HG03045 (cell line): ENCODE measurements around the gene TGFB1.
"Not testable (repeated sequence)": the region's sequence is repeated elsewhere in the genome, so short reads cannot be mapped to it uniquely, and the experiment has no call there.

Experiments used
- ATAC-seq: cut with Tn5 transposase; IDR thresholded peaks from one replicate; pipeline ENCODE4 v1.9.1; 2021; ENCODE audit warnings: mild to moderate bottlenecking, moderate library complexity; ENCODE audit not compliant: unreplicated experiment

Gene TGFB1

DNA sequence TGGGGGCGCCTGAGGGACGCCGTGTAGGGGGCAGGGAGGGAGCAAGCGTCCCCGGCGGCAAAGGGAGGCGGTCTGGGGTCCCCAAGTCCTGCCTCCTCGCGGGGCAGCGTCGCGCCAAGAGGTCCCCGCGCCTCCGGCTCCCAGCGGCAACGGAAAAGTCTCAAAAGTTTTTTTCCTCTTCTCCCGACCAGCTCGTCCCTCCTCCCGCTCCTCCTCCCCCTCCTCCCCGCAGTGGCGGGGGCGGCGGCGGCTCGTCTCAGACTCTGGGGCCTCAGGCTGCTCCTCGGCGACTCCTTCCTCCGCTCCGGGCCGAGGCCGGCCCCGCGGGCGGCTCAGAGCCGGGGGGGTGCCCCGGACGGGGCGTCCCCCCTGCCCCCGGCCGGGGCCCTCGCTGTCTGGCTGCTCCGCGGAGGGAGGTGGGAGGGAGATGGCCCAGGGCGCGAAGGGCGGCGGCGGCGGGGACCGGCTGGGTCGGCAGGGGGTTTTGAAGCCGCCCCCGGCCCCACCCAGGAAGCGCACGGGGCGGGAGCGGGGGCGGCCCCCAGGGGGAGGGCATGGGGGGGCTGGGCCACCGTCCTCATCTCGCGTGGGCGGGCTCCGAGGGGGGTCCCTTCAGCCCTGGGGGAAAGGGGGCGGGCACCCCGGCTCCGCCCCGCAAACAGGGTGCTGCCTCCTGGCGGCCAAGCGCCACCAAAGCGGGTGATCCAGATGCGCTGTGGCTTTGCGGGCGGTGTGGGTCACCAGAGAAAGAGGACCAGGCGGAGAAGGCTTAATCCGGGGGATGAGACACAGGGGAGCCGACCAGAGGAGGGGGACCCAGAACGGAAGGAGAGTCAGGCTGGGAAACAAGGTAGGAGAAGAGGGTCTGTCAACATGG is at the start of gene TGFB1:
TGFB1 (minus strand) TSS at position 457 of the 877 bp plus-strand sequence. CDS start 878 bp downstream, outside the sequence.
- peak; percentile 43 for ATAC-seq

DNA sequence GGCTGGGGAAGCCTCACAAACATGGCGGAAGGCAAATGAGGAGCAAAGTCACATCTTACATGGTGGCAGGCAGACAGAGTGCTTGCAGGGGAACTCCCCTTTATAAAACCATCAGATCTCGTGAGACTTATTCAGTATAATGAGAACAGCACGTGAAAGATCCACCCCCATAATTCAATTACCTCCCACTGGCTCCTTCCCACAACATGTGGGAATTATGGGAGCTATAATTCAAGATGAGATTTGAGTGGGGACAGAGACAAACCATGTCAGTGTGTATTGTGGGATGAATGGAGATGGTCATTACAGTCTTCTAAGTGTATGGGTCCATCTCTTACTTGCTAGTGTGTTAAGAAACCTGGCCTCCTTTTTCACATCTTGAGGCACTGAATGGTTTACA is 48.3 kb upstream of the TGFB1 start:
- no peak for ATAC-seq

DNA sequence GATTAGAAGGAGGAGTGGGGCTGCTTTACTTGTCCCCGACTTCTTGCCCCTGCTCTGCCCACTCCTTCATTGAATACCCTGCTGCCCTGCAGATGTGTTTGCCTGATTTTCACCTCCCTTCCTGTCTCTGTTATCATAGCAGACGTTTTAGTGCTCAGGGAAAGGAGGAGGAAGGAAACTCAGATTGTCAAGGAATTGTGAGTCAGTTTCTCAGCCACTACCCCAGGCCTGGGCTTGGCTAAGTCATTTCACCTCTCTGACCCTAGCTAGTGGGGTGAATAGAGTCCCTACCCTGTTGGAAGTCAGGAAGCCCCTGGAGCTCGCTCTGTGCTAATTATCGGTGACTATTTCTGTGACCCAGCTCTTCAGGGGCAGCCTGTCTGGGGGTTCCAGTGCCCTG is 47.8 kb upstream of the TGFB1 start:
- no peak for ATAC-seq

DNA sequence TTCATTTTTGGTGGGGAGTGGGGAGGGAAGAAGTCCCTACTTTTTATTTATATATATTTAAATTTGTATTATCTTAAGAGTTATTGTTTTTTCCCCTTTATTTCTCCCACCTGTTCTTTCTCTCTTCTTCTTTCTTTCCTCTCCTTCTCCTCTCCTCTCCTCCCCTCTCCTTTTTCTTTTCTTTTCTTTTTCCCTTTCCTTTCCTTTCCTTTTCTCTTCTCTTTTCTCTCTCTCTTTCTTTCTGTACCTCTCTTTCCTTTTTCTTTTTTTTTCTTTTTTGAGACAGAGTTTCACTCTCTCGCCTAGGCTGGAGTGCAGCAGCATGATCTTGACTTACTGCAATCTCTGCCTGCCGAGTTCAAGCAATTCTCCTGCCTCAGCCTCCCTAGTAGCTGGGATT is 45.8 kb upstream of the TGFB1 start:
- no peak for ATAC-seq

DNA sequence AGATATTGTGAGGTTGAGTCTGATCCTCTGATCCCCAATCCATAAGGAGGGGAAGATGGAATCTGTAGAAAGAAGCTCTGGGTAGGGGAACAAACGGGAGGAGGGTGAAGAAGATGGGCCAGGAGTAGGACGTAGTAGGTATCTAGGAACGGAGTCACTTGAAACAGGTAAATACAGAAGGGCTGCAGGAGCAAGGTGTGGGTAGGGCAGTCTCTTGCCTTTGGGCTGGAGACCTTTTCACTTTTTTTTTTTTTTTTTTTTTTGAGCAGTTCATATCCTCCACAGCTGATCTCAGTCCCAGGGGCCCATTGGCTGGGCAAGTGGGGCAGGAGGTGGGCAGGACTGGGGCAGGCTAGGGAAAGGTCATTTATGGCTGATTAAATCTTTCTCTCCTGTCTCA is 45.4 kb upstream of the TGFB1 start:
- ATAC-seq, result no peak

DNA sequence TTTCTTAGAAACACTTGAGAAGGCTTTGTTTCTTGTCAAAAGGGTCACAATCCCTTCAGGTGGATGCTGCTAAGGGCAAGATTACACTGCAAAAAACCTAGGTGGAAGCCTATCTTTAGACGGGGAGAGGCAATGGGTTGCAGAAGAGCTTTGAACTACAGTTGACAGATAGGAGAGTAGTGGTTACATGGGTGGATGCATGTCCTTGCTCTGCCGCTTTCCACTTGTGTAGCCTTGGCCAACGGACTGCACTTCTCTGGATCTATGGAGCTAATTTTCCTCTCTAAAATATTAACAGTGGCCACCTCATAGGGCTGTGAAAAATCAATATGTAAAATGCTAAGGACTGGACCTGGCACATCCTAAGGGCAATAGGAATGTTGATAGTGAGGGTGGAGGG is 44.9 kb upstream of the TGFB1 start:
- ATAC-seq, result no peak

DNA sequence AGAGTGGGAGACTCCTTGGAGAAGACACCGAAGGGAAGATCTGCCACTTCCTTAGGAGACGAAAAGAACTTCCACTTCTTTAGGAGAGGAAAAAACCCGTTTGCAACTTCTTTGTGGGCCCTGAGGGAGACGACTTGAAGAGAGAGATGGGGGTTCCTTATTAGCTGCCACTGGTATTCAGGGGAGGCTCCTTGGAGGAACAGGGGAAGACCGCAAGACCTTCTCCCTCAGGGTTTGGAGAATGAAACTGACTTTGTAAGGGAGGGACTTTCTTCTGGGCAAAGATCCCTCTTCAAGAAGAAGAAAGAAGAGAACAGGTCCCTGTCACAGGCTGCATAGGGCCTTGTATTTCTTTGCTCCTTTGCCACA is 44.3 kb upstream of the TGFB1 start:
- ATAC-seq, result no peak

DNA sequence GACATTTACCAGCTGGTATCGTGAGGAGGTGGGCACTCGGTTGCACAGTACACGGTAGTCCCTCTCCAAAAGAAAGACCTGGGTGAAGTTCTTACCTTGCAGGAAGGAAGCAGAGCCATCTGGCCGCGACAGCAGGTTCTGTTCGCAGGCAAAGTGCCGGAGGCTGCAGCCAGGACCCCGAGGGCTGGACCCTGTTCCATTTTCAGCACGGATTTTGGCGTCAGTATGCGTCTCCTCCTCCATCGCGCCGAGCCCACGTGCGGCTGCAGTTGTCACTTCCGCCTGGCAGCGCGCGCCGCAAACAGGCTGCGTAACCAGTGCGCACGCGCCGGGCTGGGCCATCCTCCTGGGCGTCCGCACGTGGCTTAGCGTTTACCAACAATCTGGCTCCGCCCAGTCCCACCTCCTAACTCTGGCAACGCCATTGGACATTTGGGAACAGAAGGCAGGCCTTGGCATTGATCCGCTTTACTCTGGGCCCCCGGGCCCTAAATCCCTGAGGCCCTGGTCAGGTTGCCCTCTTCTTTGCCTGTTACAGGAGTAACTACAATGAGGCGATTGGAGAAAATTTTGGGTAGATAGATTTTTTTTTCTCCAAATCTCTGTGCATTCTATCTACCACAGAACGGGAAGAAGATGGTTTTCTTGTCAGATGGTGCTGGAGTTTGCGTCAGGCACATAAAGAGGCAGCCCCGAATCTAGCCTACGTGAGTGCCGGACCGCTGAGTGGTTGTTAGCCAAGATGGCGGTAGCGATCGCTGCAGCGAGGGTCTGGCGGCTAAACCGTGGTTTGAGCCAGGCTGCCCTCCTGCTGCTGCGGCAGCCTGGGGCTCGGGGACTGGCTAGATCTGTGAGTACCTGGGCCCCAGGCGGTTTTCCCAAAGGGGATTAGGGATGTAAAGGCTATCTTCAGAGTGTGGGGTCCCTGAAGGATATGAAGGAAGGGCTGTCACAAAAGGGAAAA is 43.6 kb upstream of the TGFB1 start, which contains the start of the genes BCKDHA and EXOSC5:
BCKDHA (plus strand) TSS at position 733 of the 964 bp plus-strand sequence; CDS start at position 743, 10 bp downstream.
EXOSC5 (minus strand) TSS at position 274 of the 964 bp plus-strand sequence; CDS start at position 243, 31 bp downstream.
- peak; percentile 89 for ATAC-seq

DNA sequence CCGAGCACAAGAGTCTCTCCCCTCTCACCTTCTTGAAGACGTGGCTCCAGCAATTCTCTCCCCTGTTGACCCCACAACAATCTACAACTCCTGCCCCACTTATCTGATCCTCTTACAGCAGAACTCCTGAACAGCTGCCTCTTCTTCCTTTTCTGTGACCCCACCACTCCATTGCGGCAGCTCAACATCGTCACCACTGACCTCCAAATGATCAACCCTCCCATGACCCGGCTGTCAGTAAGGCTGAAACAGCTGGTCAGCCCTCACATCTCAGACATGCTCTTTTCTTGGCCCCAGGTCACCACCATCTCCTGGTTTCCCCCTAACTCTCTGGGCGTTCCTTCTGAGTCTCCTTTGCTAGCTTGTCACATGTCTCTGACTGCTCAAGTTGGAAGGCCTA is 41.6 kb upstream of the TGFB1 start:
- ATAC-seq, result no peak

DNA sequence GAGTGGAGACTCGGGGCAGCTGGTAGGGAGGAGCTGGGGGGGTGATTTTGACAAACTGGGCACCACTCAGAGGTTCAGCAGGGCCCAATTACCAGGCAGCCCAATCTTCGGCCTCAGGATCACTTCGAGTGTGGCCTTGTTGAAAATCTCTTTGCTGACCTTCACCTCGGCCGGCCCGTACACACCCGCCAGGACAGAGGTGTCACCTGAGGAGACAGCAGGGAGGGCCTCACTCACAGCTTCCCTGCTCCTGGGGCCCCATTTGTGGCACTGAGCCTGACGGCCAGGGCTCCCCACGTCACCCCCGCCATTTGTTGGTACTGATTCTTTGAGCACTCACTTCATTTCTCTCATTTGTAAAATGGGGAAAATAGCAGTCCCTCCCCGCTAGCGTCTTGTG is 39.1 kb upstream of the TGFB1 start:
- ATAC-seq, result no peak

DNA sequence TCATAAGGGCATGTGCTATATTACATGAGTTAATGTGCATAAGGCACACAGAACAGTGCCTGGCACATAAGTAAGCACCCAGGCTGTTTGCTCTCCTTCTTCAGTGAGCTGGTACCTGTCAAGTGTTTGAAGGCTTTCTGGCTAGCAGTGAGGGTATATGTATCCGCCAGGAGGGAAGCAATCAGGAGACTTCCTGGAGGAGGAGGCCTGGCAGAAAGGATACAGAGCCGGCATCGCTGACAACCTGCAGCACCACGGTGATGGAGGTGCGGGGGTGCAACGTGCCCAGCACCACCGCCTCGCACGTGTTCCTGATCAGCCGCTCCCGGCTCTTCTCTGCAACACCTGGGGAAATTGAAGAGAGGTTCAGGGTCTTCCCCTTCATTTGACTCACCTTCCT is 37.9 kb upstream of the TGFB1 start:
- no peak for ATAC-seq

DNA sequence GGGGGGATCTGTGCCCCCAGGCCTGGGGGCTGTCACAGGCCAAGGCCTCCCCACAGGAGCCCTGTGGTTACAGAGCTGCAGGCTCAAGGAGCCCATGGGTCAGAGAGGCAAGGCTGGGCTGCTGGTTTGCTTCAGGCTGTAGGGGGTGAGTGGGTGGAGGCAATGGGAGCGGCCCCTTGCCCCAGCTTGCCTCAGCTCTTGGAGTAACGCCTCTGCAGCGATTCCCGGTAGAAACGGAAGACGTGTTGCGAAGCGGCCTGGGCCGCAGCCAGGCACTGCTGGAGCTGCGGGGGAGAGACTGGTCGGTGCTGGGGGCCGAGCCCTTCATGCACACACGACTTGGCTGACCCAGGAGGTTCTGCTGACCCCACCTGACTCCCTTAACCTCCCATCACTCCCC is 32.7 kb upstream of the TGFB1 start:
- ATAC-seq, result no peak

DNA sequence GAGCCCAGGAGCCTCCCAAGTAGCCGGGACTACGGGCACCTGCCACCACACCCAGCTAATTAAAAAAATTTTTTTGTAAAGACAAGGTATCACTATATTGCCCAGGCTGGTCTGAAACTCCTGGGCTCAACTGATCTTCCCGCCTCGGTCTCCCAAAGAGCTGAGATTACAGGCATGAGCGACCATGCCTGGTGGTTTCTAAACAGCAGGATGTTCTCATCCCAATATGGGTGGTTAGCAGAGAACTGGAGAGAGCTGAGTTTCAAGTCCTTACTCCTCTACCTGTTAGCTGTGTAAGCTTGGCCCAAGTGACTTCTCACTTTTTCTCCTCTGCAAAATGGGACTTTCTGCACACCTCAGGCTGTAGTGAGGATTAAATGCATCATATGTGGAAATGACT is 30.6 kb upstream of the TGFB1 start:
- ATAC-seq, result no peak

DNA sequence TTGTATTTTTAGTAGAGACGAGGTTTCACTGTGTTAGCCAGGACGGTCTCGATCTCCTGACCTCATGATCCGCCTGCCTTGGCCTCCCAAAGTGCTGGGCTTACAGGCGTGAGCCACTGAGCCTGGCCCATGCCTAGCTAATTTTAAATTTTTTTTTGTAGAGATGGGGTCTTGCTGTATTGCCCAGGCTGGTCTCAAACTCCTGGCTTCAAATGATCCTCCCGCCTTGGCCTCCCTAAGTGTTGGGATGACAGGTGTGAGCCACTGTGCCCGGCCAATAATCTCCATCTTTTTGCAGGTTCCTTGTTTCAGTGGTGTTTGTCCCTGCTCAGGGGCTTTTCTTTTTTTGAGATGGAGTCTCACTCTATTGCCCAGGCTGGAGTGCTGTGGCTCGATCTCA is 27.8 kb upstream of the TGFB1 start:
- ATAC-seq, result not testable (repeated sequence)

DNA sequence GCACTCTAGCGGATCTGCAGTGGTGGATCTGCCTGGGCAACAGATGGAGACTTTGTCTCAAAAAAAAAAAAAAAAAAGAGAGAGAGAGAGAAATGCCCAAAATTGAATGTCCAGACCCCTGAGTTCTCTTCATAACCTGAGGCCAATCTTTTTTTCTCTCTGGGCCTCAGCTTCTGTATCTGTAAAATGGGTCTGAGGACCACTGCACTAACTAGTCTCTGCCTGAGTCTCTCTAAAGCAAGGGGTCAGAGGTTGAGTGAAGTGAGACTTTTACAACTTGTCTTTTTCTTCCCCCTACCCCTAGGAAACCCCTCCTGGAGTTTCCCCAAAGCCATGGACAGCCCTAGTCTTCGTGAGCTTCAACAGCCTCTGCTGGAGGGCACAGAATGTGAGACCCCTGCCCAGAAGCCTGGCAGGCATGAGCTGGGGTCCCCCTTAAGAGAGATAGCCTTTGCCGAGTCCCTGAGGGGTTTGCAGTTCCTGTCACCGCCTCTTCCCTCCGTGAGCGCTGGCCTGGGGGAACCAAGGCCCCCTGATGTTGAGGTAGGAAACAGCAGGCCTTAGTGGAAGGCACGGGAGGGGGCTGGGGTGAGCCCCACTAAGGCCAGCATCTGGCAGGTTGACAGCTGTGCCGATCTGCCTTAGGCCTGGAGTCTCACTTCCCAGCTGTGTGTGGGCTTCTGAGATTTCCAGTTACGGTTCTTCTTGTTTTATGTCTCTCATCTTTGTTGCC is 24.4 kb upstream of the TGFB1 start:
- peak; percentile 61 for ATAC-seq

DNA sequence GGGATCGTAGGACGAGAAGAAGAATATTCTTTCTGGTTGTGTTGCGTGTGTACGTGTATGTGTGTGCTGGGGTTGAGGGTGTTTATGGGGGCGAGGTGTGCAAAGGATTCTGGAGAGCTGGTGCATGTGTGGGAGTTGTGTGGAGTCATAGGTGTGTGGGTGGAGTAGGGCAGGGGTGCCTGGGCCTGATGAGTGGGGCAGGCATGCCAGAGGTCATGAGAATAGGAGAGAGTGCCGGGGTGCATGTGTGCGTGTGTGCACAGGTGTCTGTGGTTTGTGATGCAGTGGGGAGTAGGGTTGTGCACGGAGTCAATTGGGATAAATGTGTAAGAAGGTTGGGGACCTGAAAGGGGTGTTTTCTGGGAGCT is 23.3 kb upstream of the TGFB1 start:
- no peak for ATAC-seq

DNA sequence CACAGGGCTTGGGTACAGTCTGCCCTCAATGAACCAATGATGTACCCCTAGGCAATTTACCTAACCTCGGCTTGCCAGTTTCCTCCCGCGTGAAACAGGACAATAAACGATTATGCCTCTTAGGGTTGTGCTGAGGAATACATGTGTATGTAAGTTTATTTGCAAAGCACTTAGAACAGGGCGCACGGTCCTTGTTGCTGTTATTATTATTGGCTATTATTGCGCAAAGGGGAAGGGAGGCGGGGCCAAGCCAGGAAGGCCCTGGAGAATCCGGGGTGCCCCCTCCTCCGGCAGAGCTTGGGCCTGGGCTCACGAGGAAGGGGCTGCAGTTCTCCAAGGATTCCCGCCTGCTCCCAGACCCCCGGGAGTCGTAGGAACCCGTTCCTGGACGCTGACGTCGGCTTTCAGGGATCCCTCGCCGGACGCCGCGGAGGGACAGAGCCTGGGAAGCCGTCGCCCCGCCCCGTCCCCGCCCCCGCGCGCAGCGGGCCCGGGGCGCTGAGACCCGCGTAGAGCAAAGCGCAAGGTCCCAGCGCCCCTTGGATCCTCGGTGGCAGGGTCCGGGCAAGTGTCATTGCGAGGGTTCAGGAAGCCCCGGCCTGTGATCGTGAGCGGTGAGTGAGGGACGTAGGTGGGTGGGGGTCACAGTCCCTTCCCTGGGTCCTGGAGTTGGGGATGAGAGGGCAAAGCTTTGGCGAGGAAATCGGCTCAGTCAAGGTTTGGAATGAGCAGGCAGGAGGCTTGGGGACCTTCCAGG is 22.7 kb upstream of the TGFB1 start, which contains the start of gene TMEM91:
TMEM91 (plus strand) TSS at position 293 of the 757 bp plus-strand sequence. CDS start 1,777 bp downstream, outside the sequence.
- no peak for ATAC-seq

DNA sequence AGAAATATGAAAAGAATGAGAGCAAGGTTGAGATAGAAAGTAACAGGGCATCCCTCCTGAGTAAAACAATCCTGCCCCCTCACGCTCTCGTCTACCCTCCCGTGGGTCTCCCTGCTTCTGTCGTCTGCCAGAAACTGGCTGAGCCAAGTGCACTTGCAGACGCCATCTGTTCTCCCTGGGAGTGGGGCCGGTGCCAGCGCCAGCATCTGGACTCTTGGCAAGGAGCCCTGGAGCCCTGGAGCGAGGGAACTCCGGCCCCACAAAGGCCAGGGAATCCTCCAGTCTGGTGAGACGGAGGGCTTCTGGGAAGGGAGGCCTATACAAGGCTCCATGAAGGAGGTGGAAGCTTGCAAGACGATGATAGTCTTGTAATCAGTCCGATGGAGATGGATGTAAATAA is 20.3 kb upstream of the TGFB1 start:
- no peak for ATAC-seq

DNA sequence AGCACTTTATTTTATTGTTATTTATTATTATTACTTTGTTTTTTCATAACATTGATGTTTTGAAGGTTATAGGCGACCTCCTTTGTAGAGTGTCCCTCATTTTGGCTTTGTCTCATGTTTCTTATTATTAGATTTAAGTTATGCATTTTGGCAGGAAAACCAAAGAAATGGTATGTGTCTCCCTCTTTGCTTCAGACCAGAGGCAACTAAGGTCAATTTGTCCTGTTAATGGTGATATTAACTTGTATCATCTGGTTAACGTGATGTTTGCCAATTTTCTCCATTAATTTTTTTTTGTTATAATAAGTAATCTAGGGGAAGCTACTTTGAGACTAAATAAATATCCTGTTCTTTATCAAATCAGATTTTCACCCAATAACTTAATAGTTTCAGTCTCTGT is 18.8 kb upstream of the TGFB1 start:
- no peak for ATAC-seq

DNA sequence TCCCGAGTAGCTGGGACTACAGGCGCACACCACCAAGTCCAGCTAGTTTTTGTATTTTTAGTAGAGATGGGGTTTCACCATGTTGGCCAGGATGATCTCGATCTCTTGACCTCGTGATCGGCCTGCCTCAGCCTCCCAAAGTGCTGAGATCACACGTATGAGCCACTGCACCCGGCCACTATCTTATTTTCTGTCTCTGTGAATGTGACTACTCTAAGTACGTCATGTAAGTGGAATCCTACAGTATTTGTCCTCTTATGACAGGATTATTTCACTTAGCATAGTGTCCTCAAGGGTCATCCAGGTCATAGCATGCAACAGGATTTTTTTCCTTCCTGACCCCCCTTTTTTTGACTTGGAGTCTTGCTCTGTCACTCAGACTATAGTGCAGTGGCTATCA is 17.8 kb upstream of the TGFB1 start:
- ATAC-seq, result no peak
